GM20431 (cell line): ENCODE measurements around the gene MMP26.
"Not testable (repeated sequence)": the region's sequence is repeated elsewhere in the genome, so short reads cannot be mapped to it uniquely, and the experiment has no call there.

Source experiments
- in situ Hi-C: fragments of 300-500 bp; cut with MseI, MboI; formaldehyde crosslinking; loops from one replicate; pipeline ENCODE4 v1.15.0; 2020; ENCODE audit warnings: low sequenced_read_pairs; ENCODE audit not compliant: unreplicated experiment

Gene MMP26

GRCh38 chr11:4714300-4714699, 9.7 kb downstream of the MMP26 start:
- in situ Hi-C loops = no loop called here

- in situ Hi-C loops = not testable (repeated sequence)
Measured at GRCh38 chr11:4722616-4723534, 18.3 kb downstream of the MMP26 start.

DNA sequence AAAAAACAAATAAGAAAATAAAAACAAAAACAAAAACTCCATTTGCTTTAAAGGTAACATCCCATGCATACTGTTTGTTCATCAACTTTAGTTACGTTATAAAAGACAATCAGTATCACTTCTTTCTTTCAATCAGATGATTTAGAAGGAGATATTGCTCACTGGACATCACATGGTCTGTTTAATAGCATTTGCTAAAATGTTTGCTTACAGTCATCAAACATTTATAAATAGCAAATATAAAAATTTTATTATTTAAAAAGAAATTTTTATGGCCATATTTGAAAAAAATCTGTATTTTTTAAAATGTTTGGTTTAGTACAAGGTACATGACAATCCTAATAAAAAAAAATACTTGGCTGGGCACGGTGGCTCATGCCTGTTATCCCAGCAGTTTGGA, 22.6 kb downstream of the MMP26 start:
- in situ Hi-C loops = no loop called here

DNA sequence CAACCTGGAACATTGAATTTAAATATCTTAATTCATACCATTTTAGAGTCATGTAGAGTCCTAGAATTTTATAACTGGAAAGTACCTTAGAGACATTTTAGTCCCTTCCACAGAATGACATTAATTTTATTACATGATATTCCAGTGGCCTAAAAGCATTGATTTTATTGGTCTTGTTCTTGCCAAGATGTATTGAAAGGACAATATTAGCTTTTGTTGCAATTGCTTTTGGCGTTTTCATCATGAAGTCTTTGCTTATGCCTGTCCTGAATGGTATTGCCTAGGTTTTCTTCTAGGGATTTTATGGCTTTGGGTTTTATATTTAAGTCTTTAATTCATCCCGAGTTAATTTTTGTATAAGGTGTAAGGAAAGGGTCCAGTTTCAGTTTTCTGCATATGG, 36.2 kb downstream of the MMP26 start:
- in situ Hi-C loops = no loop called here

GRCh38 chr11:4748438-4748837, 43.9 kb downstream of the MMP26 start:
- in situ Hi-C loops = no loop called here

DNA sequence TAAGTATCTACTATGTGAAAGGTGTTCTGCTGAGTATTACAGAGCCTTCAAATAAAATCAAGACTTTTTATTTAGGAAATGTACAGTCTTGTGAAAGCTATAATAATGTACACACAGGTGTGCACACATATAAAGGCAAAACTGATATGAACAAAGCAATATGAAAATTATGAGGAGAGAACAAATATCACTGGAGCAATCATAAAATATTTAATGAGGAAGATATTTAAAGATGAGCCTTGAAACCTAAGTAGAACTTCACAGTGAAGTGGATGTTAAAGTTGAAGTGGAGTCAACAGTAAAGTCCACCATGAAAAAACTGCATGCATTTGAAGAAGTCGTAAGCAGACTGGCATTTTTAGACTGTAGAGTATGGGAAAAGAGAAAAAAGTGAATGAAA, 46.6 kb downstream of the MMP26 start:
- in situ Hi-C loops = no loop called here
